Mesenchymal stem cell (in vitro differentiated cells and primary cell): Measurements from ENCODE around the gene CFP.

Experiments used
- DNase-seq: peaks from one replicate; pipeline ENCODE4 v3.0.0-alpha.2; 2013
- H2AFZ ChIP-seq: one replicate; pipeline ENCODE4 v1.6.1; 2013; ENCODE audit warnings: low read depth, mild to moderate bottlenecking, control low read depth, inconsistent platforms, low read length, moderate library complexity
- H2AK5ac ChIP-seq: 2 replicates; pipeline ENCODE4 v1.6.1; 2013; ENCODE audit warnings: low read length, moderate library complexity, mild to moderate bottlenecking, inconsistent platforms; ENCODE audit not compliant: severe bottlenecking
- H2BK120ac ChIP-seq: one replicate; pipeline ENCODE4 v1.6.1; 2013; ENCODE audit warnings: low read depth, mild to moderate bottlenecking, inconsistent platforms, low read length, moderate library complexity
- H2BK12ac ChIP-seq, 2 experiments: one replicate each; pipeline ENCODE4 v1.6.1; 2013; ENCODE audit warnings: inconsistent platforms in 2 of 2, low read length in 2 of 2, mild to moderate bottlenecking in 2 of 2, moderate library complexity in 2 of 2, control low read depth in 1 of 2
- H2BK15ac ChIP-seq: one replicate; pipeline ENCODE4 v1.6.1; 2013; ENCODE audit warnings: mild to moderate bottlenecking, low read depth, inconsistent platforms; ENCODE audit not compliant: poor library complexity, severe bottlenecking
- H2BK5ac ChIP-seq: 2 replicates; pipeline ENCODE4 v1.6.1; 2013; ENCODE audit warnings: low read depth, mild to moderate bottlenecking, low read length, control low read depth, inconsistent platforms; ENCODE audit not compliant: poor library complexity, severe bottlenecking
- H3K14ac ChIP-seq, 2 experiments: one replicate each; pipeline ENCODE4 v1.6.1; 2013; ENCODE audit warnings: inconsistent platforms in 2 of 2, low read length in 2 of 2, control low read depth in 1 of 2, mild to moderate bottlenecking in 1 of 2, moderate library complexity in 1 of 2
- H3K18ac ChIP-seq, 2 experiments: one replicate each; pipeline ENCODE4 v1.6.1; 2013; ENCODE audit warnings: inconsistent platforms in 2 of 2, low read length in 2 of 2, control low read depth in 1 of 2, low read depth in 1 of 2, mild to moderate bottlenecking in 1 of 2
- H3K23ac ChIP-seq, 2 experiments: one replicate each; pipeline ENCODE4 v1.6.1; 2013; ENCODE audit warnings: inconsistent platforms in 2 of 2, low read length in 2 of 2, mild to moderate bottlenecking in 2 of 2, moderate library complexity in 2 of 2, control low read depth in 1 of 2
- H3K27ac ChIP-seq: 2 replicates; pipeline ENCODE4 v1.5.1; 2013; ENCODE audit warnings: mild to moderate bottlenecking, moderate library complexity, low read length, control low read depth, inconsistent platforms; ENCODE audit not compliant: poor library complexity, severe bottlenecking
- H3K27me3 ChIP-seq, 2 experiments: 2 replicates each; pipeline versions ENCODE4 v1.6.1 to v1.7.0; 2013; ENCODE audit warnings: low read length in 2 of 2, mild to moderate bottlenecking in 2 of 2, moderate library complexity in 2 of 2, control low read depth in 1 of 2, inconsistent platforms in 1 of 2; ENCODE audit not compliant: control insufficient read depth in 1 of 2, insufficient read depth in 1 of 2
- H3K36me3 ChIP-seq, 2 experiments: 2 replicates each; pipeline versions ENCODE4 v1.6.1 to v1.7.0; 2013; ENCODE audit warnings: low read length in 2 of 2, control low read depth in 1 of 2, inconsistent platforms in 1 of 2, low read depth in 1 of 2, mild to moderate bottlenecking in 1 of 2; ENCODE audit not compliant: insufficient read depth in 2 of 2, control insufficient read depth in 1 of 2
- H3K4ac ChIP-seq, 2 experiments: one replicate each; pipeline ENCODE4 v1.6.1; 2013; ENCODE audit warnings: inconsistent platforms in 2 of 2, low read length in 2 of 2, mild to moderate bottlenecking in 2 of 2, moderate library complexity in 2 of 2, control low read depth in 1 of 2, low read depth in 1 of 2
- H3K4me1 ChIP-seq: 2 replicates; pipeline ENCODE4 v1.6.1; 2013; ENCODE audit warnings: low read depth, low read length, control low read depth; ENCODE audit not compliant: control insufficient read depth, insufficient read depth
- H3K4me2 ChIP-seq: 2 replicates; pipeline ENCODE4 v1.6.1; 2013; ENCODE audit warnings: low read length, mild to moderate bottlenecking, inconsistent platforms; ENCODE audit not compliant: poor library complexity, severe bottlenecking
- H3K4me3 ChIP-seq, 2 experiments: 2 replicates each; pipeline versions ENCODE4 v1.5.1 to v1.7.0; 2013; ENCODE audit warnings: low read length in 2 of 2, mild to moderate bottlenecking in 2 of 2, control low read depth in 1 of 2, low read depth in 1 of 2; ENCODE audit not compliant: insufficient read depth in 1 of 2
- H3K79me1 ChIP-seq: replicated peaks from 2 replicates; pipeline ENCODE4 v1.6.1; 2013; ENCODE audit warnings: mild to moderate bottlenecking, control low read depth, low read length, inconsistent platforms; ENCODE audit not compliant: poor library complexity, severe bottlenecking
- H3K9ac ChIP-seq: 2 replicates; pipeline ENCODE4 v1.7.0; 2013; ENCODE audit warnings: mild to moderate bottlenecking, low read length, moderate library complexity
- H3K9me3 ChIP-seq: 2 replicates; pipeline ENCODE4 v1.7.0; 2013; ENCODE audit warnings: mild to moderate bottlenecking, low read length; ENCODE audit not compliant: control insufficient read depth
- H4K8ac ChIP-seq: one replicate; pipeline ENCODE4 v1.6.1; 2013; ENCODE audit warnings: inconsistent platforms, mild to moderate bottlenecking, low read length, moderate library complexity
- H4K91ac ChIP-seq: one replicate; pipeline ENCODE4 v1.6.1; 2013; ENCODE audit warnings: mild to moderate bottlenecking, low read length, inconsistent platforms
- WGBS: methylation state at CpG from one replicate; pipeline ENCODE4 v1.1.7; 2013; ENCODE audit warnings: mixed read lengths; 5-methylcytosine and 5-hydroxymethylcytosine counted together

Gene CFP

GRCh38 chrX:47646636-47647035 is 16.9 kb upstream of the CFP start:
- Histone ChIP-seq H3K18ac (no peak overlapping the region), H2BK120ac (no peak overlapping the region), H3K4me2 (no peak overlapping the region), H2BK12ac (no peak overlapping the region), H3K4me3 (no peak overlapping the region), H2AK5ac (no peak overlapping the region), H3K4me1 (peaks cover 13% of the 10 kb centered on the region), H2BK5ac (no peak overlapping the region), H3K4ac (no peak overlapping the region), H2AFZ (no peak overlapping the region), H3K9ac (no peak overlapping the region), H3K27me3 (no peaks in the 10 kb centered on the region), H3K27ac (no peak overlapping the region), H3K14ac (no peak overlapping the region), H3K79me1 (peaks cover 3% of the 10 kb centered on the region), H3K23ac (no peak overlapping the region), H2BK15ac (no peak overlapping the region), H3K9me3 (no peaks in the 10 kb centered on the region), H4K91ac (no peak overlapping the region), H3K36me3 (peaks cover 8 to 17% of the 10 kb centered on the region in 2 experiments), H4K8ac (no peak overlapping the region)
- 92% methylated on average over 2 of the region's 6 CpGs for WGBS
- DNase-seq, result no peak

GRCh38 chrX:47645530-47645929 is 15.8 kb upstream of the CFP start:
- H3K79me1 ChIP-seq, result peaks cover 6% of the 10 kb centered on the region
- no peak overlapping the region for H3K27ac ChIP-seq
- DNase-seq, result no peak
- H3K9me3 ChIP-seq, result no peaks in the 10 kb centered on the region
- H4K91ac ChIP-seq, result no peak overlapping the region
- no peak overlapping the region for H3K23ac ChIP-seq
- H2BK120ac ChIP-seq, result no peak overlapping the region
- H4K8ac ChIP-seq, result no peak overlapping the region
- H3K4me2 ChIP-seq, result no peak overlapping the region
- no peak overlapping the region for H2BK12ac ChIP-seq
- no peaks in the 10 kb centered on the region for H3K27me3 ChIP-seq
- no peak overlapping the region for H3K18ac ChIP-seq
- H3K36me3 ChIP-seq, result peaks cover 13 to 28% of the 10 kb centered on the region in 2 experiments
- no peak overlapping the region for H3K4me3 ChIP-seq
- H3K4ac ChIP-seq, result no peak overlapping the region
- H3K9ac ChIP-seq, result no peak overlapping the region
- H2BK5ac ChIP-seq, result no peak overlapping the region
- no peak overlapping the region for H2BK15ac ChIP-seq
- no peak overlapping the region for H3K14ac ChIP-seq
- no peak overlapping the region for H2AFZ ChIP-seq
- no peak overlapping the region for H2AK5ac ChIP-seq
- peaks cover 10% of the 10 kb centered on the region for H3K4me1 ChIP-seq
- WGBS, result 91% methylated on average over 10 of the region's 10 CpGs

DNA sequence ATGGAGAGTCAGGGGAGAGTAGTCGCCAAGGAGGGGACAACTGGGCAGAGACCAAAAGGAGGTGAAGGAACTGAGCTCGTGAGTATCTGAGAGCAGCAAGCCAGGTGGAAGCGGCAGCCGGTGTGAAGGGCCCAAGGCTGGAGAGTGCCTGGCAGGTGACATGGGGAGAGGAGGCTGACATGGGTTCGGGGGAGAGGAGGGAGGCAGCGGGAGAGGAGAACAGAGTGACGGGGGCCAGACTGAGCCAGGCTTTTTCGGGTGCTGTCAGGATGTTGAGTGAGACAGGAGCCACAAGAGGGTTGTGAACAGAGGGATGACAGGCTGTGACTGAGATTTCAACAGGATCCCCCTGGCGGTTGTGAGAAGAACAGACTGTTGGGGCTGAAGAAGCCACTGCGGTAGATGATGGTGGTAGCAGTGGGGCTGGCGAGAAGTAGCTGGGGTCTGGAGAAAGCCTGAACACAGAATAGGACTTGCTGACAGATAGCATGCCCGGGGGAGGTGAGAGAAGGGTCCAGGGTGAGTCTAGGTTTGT is 14.9 kb upstream of the CFP start:
- Histone ChIP-seq H2BK5ac (no peak overlapping the region), H3K9me3 (no peaks in the 10 kb centered on the region)
- peak; percentile 64 for DNase-seq

DNA sequence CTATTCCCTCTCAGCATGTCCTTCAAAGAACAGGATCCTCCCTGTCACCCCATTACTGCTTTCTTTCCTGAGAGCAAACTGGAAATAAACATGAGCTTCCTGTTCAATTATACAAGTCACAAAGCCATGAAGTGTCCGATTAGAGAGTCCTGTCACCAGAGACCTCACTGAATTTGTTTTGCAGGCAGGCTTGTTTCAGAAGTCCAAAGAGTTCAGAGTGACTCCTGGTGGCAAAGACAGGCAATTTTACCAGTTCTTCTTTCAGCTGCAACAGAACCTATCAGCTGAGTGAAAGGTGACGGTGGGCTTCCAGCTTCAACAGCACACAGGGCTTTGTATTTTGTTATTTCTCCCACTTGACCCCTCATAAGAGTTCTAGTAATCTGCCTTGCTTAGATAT is 14.2 kb upstream of the CFP start:
- Histone ChIP-seq H2BK5ac (no peak overlapping the region), H3K23ac (no peak overlapping the region), H2AFZ (no peak overlapping the region), H3K4ac (no peak overlapping the region), H2BK15ac (no peak overlapping the region), H3K27ac (no peak overlapping the region), H4K91ac (no peak overlapping the region), H3K9ac (no peak overlapping the region), H3K4me2 (no peak overlapping the region), H3K79me1 (peaks cover 10% of the 10 kb centered on the region), H4K8ac (no peak overlapping the region), H3K36me3 (peaks cover 20 to 43% of the 10 kb centered on the region in 2 experiments), H3K14ac (no peak overlapping the region), H3K4me3 (no peak overlapping the region), H3K9me3 (no peaks in the 10 kb centered on the region), H3K18ac (no peak overlapping the region), H2AK5ac (no peak overlapping the region), H3K27me3 (no peaks in the 10 kb centered on the region), H2BK120ac (no peak overlapping the region), H3K4me1 (peaks cover 9% of the 10 kb centered on the region), H2BK12ac (no peak overlapping the region)
- peak; percentile 58 for DNase-seq
- WGBS, result 49% methylated on average over 2 of the region's 2 CpGs

More for the DNA sequence above, 14.9 kb upstream of the CFP start:
- WGBS, result 63% methylated on average over 12 of the region's 12 CpGs
- peaks cover 17 to 37% of the 10 kb centered on the region in 2 experiments for H3K36me3 ChIP-seq
- H3K4me1 ChIP-seq, result peaks cover 10% of the 10 kb centered on the region
- H4K8ac ChIP-seq, result peak overlapping the region; percentile 54
- no peak overlapping the region for H3K4me3 ChIP-seq
- no peak overlapping the region for H2AK5ac ChIP-seq
- no peak overlapping the region for H3K4ac ChIP-seq
- no peaks in the 10 kb centered on the region for H3K27me3 ChIP-seq
- H3K18ac ChIP-seq, result no peak overlapping the region
- H3K4me2 ChIP-seq, result no peak overlapping the region
- H2BK120ac ChIP-seq, result no peak overlapping the region
- no peak overlapping the region for H3K14ac ChIP-seq
- H3K23ac ChIP-seq, result no peak overlapping the region
- H3K79me1 ChIP-seq, result peaks cover 8% of the 10 kb centered on the region
- H2BK12ac ChIP-seq, result no peak overlapping the region
- H2BK15ac ChIP-seq, result no peak overlapping the region
- H4K91ac ChIP-seq, result no peak overlapping the region
- H3K9ac ChIP-seq, result no peak overlapping the region
- H2AFZ ChIP-seq, result no peak overlapping the region
- H3K27ac ChIP-seq, result no peak overlapping the region
